BJ (cell line): Measurements from ENCODE around the gene TEX261. TPM values are rescaled to one million over a fixed set of nuclear protein-coding genes. Genes with fewer than 3 reads are reported as not detected.

Experiments
- CTCF ChIA-PET: fragments of 350-600 bp; formaldehyde crosslinking; extraction: SDS; loops from one replicate; lab custom pipeline; 2021; ENCODE audit warnings: antibody characterized with exemption, inconsistent platforms; lab: Yijun Ruan, JAX
- POLR2A ChIA-PET: fragments of 300-600 bp; sonication (Branson Sonifier 250); formaldehyde crosslinking; extraction: SDS; loops from one replicate; lab custom pipeline; 2021; ENCODE audit warnings: antibody characterized with exemption; lab: Charles Lee
- DNase-seq: peaks from one replicate; pipeline ENCODE4 v3.0.0-alpha.2; 2011; ENCODE audit warnings: low read depth
- H3K27me3 ChIP-seq: 2 replicates; pipeline ENCODE4 v1.6.0; 2011; ENCODE audit warnings: low read length; ENCODE audit not compliant: control insufficient read depth, insufficient read depth
- H3K36me3 ChIP-seq: 2 replicates; pipeline ENCODE4 v1.5.1; 2011; ENCODE audit warnings: low read length; ENCODE audit not compliant: control insufficient read depth, insufficient read depth
- H3K4me3 ChIP-seq: 2 replicates; pipeline ENCODE4 v1.5.1; 2011; ENCODE audit warnings: low read depth, mild to moderate bottlenecking, control low read depth, low read length
- CTCF ChIP-seq: IDR thresholded peaks from 2 replicates; pipeline ENCODE4 v1.5.1; 2011; ENCODE audit warnings: low read depth, mild to moderate bottlenecking, control low read depth, inconsistent platforms, low read length, moderate library complexity; ENCODE audit not compliant: insufficient read depth
- polyA plus RNA-seq: library from polyadenylated mRNA; depleted of rRNA; stranded (reverse); fragments of >200 nt; gene quantifications from 2 replicates; pipeline ENCODE4 v1.2.3, GENCODE V29; 2011

The TEX261 gene
- polyA plus RNA-seq, 1 experiment, result 83.2 TPM

- H3K36me3 ChIP-seq, result peaks cover 22% of the 10 kb centered on the region
Measured at GRCh38 chr2:70990216-70990615, 4.5 kb downstream of the TEX261 start.

GRCh38 chr2:70988726-70989648 is 5.7 kb downstream of the TEX261 start:
- CTCF ChIA-PET, result interaction anchor here (0.7 to 1.4 kb wide), 4 partner anchors 11 to 118 kb away, joined by 3 to 4 read pairs (median 3); partner anchors contain the start of gene ANKRD53
- Histone ChIP-seq H3K4me3 (no peak overlapping the region), H3K27me3 (no peaks in the 10 kb centered on the region), H3K36me3 (peaks cover 22% of the 10 kb centered on the region)
- no peak for DNase-seq
- POLR2A ChIA-PET, result no interaction called here
- no peak for TF ChIP-seq CTCF

More at GRCh38 chr2:70990216-70990615, 4.5 kb downstream of the TEX261 start:
- POLR2A ChIA-PET, result interaction anchor here (0.6 kb wide), 1 partner anchor 10 kb away, joined by 3 read pairs; no protein-coding TSS in a partner anchor
- no peak for DNase-seq
- CTCF ChIA-PET, result interaction anchor here (1.4 to 2.7 kb wide), 2 partner anchors 12 to 26 kb away, joined by 3 to 12 read pairs; no protein-coding TSS in a partner anchor
- TF ChIP-seq CTCF, result no peak
- Histone ChIP-seq H3K4me3 (no peak overlapping the region), H3K27me3 (no peaks in the 10 kb centered on the region)

GRCh38 chr2:70988151-70988550 is 6.5 kb downstream of the TEX261 start:
- Histone ChIP-seq H3K36me3 (peaks cover 22% of the 10 kb centered on the region), H3K27me3 (no peaks in the 10 kb centered on the region), H3K4me3 (no peak overlapping the region)
- no peak for TF ChIP-seq CTCF
- ChIA-PET POLR2A (no interaction called here), CTCF (no interaction called here)
- DNase-seq, result no peak

- H3K4me3 ChIP-seq, result no peak overlapping the region
- no peak for TF ChIP-seq CTCF
- ChIA-PET POLR2A (no interaction called here), CTCF (no interaction called here)
- no peak for DNase-seq
- H3K36me3 ChIP-seq, result peaks cover 21% of the 10 kb centered on the region
- H3K27me3 ChIP-seq, result no peaks in the 10 kb centered on the region
Measured at GRCh38 chr2:70987386-70987785, 7.3 kb downstream of the TEX261 start.

GRCh38 chr2:70986499-70987189 is 8.0 kb downstream of the TEX261 start:
- no peak for DNase-seq
- no peak for TF ChIP-seq CTCF
- POLR2A ChIA-PET, result no interaction called here
- Histone ChIP-seq H3K27me3 (no peaks in the 10 kb centered on the region), H3K4me3 (no peak overlapping the region), H3K36me3 (peaks cover 19% of the 10 kb centered on the region)
- CTCF ChIA-PET, result interaction anchor here (1.0 kb wide), 1 partner anchor 9 kb away, joined by 3 read pairs; the partner anchor contains the start of gene ANKRD53
